DMS 273 treated with DMSO at 0.1 percent for 48 hours (cell line): ENCODE results near the gene AKT1.
A peak's percentile ranks its signal among the peaks of the same experiment; 100 is the strongest.
"Not testable (repeated sequence)": the region's sequence is repeated elsewhere in the genome, so short reads cannot be mapped to it uniquely, and the experiment has no call there.

Experiments
- DNase-seq: peaks from one replicate; lab custom pipeline; 2025; lab: John Stamatoyannopoulos, UW

Gene AKT1

DNA sequence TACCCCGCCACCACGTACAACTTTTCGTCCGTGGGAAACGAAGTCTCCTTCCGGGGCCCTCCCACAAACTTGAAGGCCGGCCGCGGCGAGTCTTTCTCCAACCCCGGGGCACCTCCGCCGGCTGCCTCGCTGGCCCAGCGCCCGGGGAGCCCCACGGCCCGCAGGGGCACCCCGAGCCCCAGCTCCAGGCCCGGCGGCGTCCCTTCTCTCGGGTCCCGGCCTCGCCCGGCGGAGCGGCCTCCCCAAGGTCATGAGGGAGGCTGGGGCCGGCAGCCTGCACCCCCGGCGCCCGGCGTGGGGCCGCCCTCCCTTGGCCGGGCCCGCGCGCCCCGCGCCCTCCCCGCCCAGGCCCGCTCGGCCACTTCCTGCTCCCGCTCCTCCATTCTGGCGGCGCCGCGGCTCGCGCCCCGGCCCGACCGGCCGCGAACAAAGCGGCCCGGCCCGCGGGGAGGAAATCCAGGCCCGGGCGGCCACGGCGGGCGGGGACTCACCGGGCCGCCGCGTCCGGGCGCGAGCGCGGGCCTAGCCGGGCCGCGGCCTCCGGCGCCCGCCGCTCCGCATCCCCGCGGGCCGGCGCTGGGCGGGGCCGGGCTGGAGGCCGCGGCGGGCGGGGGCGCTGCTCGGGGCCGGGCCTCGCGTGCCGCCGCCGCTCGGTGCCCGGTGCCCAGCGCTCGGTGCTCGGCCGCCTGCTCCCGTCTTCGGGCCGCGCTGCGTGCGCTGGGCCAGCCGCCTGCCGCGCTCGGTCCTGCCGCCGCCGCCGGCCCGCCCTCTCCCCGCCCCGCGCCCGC is at the start of gene AKT1:
AKT1 (minus strand) TSS at position 756 of the 788 bp plus-strand sequence. CDS start 3,105 bp downstream, outside the sequence.
- DNase-seq, result no peak

DNA sequence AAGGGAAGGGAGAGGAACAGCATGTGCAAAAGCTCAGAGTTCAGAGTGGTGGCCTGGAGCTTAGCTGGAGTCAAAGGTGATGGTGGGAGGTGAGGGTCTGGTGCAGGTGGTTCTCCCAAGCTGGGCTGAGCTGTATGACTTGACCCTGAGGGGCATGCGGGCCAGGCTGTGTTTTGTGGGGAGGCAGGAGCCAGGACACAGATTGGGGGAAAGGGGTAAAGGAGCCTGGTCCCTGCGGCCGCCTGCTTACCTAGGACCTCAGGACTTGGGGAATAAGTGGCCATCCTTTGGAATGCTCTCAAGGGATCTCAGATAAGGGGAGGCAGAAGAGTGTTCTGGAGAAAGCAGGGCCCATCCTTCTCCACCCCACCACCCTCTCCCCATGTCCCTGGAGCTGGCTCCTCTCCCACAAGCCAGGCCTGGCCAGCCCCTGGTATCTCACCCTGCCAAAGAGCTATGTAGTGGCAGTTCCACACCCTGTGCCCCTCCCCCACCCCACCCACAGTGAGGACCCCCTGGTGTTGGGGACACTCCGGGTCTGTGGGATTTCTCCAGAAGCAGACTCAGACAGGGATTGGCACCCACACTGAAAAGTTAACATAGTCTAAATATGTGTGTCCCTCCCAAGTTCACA is 49.6 kb upstream of the AKT1 start:
- no peak for DNase-seq

DNA sequence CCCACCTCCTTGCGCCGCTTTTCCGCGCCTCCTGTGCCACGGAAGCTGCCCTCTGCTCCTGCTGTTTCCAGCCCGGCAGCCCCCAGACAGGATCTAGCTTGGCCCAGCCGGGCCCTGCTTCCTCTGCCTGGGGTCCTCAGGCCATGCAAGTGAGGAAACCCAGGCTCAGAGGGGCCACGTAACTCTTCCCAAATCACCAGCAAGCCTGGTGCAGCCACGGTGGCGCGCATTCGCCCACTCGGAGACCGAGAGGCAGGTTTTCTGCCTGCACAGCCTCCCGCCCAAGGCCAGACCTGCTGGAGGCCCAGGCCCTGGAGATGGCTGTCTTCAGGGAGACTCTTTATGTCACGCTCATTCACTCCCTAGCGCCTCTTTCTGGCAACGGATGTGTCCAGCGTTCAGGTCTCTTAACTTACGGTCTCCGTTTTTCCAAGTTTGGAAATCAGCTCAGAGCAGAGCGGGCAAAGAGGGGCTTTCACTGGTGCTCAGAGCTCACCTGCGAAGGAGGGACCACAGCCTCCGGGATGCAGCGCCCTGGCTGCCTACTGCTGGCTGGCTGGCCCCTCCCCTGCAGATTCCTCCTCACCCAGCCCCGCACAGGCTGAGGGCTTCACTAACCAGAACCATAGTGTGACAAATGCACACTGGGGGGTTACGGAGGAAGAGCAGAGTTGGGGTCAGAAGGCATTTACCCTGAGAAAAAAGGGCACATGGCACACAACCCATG is 48.9 kb upstream of the AKT1 start:
- no peak for DNase-seq

DNA sequence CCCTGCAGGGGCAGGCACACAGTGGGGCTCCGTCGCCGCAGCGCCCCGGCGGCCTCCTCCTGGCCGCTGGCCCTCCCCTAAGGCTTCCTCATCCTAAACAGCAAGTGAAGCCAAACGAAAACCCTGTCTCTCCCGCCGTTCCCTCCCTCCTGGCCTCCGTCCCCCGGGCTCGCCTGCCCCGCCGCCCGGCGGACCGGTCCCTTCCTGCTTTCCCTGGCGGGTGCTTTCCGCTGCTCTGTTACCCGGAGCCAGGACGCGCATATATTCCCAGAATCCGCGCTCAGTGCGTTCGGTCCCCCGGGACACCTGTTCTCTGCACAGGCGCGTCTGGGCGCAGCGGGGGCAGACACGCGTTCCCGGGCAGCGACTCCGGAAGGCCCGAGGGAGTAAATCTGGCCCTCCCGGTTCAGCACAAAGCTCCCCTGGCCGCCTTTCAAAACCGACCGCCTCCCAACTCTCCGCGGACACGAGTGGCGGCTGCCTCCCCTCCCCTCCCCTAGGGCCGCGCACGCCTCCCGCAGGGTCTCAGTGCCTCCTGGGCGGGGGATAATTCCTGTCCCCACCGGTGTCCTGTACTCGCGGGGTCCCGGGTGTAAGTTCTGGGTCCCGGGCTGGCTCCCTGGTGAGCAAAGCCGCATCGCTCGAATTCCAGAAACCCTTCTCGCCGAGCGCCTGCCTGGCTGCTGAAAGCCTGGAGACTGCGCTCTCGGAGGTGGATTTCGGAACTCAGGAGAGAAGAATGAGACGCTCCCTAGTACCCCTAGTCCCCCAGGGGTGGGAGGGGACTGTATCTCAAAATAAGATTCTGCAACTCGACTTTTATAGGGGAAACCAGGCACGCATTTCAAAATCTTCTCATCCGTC is 48.1 kb upstream of the AKT1 start:
- no peak for DNase-seq

DNA sequence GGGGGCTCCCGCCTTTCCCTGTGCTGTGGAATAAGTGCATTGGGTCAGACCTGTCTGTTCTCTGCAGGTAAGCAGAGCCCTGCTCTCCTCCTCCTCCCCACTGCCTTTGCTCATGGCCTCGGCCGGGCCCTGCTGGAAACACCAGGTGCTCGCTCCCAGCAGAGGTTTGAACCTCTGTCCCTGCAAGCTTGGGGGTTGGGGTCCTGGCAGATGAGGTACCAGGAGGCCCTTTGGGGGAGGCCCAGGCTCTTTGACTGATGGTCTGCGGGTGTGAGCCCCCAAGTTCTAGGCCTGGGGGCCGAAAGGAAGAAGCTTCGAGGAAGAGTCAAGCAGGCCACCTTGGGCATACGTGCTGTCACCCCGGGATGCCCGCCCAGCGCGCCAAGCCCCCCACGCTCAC is 47.5 kb upstream of the AKT1 start:
- DNase-seq, result no peak

DNA sequence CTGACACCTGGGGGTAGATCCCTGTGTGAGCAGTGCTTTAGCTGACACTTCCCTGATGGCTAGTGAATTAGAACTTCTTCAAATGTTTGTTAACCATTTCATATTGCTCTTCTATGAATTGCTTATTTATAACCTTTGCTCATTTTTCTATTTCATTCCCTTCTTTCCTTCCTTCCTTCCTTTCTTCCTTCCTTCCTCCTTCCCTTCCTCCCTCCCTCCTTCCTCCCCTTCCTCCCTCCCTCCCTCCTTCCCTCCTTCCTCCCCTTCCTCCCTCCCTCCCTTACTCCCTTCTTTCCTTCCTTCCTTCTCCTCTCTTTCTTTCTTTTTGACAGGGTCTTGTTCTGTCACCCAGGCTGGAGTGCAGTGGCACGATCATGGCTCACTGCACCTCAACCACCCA is 46.2 kb upstream of the AKT1 start:
- no peak for DNase-seq

DNA sequence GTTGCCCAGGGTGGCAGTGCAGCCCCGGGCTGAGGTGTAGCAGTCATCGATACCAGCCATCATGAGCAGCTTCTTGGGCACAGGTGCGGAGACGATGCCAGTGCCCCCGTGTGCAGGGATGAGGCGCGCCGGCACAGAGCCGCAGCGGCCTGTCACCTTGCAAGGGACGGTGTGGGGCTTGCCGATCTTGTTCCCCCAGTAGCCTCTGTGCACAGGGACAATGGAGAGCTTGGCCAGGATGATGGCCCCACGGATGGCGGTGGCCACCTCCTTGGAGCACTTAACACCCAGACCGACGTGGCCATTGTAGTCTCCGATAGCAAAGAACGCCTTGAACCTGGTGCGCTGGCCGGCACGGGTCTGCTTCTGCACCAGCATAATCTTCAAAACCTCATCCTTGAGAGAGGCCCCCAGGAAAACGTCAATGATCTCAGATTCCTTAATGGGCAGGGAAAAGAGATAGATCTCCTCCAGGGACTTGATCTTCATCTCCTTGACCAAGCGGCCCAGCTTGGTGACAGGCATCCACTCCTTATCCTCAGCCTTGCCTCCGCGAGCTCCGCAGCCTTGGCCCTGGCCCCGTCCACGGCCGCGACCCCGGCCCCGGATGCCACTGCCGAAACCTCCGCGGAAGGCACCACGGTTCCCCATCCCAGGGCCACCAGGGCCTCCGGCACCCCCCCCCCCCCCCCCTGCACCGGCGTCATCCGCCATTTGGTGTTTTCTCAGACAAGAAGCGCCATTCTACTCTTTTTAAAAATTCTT is 40.8 kb upstream of the AKT1 start:
- DNase-seq, result not testable (repeated sequence)

DNA sequence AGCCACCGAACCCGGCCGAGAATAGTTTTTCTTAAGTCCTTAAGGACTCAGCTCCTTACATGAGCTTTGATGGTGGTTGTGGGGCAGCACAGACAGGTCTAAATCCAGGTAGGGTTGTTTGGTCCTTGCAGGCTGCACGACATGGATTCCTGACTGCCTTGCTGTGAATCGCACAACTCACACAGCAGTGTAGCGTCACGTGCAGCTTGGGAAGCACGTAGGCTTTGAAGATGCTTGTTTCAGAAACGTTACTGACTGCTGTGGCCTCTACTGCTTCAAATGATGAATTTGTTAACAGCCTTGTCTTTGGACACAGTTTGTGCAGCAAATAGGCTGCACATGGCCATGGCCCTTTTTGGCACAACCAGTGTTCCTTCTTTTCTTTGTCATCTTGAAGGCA is 35.2 kb upstream of the AKT1 start:
- DNase-seq, result no peak

DNA sequence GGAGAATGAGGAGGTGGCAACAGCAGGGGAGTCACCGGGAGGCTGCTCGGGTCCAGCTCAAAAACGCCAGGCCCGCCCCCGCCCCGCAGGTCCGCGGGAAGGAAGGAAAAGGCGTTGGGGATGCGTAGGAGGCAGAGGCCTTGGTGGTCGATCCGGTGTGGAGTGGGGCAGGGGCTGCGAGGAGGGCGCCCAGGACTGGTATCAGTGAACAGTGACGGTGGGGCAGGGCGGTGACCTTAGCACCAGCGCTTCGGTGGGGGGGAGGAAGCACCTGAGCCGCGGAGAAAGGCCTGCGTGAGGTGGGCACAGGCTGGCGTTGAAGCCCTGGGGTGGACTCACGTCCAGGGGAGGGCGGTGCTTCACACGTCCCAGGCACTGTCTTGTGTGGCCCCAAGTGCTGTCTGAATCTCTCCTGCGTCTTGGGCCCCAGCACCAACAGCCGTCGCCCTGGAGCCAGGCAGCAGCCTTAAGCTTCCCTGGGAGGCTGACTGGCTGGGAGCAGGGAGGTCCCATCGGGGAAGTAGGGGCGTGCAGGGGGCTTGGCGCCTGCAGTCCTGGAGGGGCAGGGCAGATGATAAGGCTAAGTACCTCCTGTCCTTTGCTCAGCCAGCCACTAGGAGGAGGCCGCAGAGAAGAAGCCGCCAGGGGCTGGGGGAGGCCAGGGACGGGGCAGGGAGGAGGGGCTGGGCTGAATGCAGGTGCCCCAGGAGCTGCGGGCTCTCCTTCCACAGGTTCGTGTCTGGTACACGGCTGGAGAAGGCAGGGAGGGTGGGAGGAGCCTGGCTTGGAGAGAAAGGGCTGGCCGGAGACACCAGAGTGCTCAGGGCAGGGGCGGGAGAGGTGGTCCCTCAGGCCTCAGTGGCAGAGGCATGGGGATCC is 31.9 kb upstream of the AKT1 start:
- DNase-seq, result peak; percentile 32

DNA sequence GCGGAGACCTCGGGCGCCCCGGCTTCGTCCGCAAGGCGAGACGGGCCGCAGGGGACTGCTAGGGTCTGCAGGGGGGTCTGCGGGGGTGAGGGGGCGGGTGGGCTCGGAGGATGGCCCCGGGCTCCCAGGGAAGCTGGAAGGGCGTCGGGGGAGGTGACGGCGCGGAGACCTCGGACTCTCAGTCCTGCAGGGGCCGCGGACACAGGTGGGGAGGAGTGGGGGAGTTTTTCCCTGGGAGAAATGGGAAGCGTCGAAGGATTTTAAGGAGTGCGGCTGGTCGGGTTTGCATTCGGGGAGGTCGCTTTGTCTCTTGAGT is 31.3 kb upstream of the AKT1 start:
- DNase-seq, result no peak

DNA sequence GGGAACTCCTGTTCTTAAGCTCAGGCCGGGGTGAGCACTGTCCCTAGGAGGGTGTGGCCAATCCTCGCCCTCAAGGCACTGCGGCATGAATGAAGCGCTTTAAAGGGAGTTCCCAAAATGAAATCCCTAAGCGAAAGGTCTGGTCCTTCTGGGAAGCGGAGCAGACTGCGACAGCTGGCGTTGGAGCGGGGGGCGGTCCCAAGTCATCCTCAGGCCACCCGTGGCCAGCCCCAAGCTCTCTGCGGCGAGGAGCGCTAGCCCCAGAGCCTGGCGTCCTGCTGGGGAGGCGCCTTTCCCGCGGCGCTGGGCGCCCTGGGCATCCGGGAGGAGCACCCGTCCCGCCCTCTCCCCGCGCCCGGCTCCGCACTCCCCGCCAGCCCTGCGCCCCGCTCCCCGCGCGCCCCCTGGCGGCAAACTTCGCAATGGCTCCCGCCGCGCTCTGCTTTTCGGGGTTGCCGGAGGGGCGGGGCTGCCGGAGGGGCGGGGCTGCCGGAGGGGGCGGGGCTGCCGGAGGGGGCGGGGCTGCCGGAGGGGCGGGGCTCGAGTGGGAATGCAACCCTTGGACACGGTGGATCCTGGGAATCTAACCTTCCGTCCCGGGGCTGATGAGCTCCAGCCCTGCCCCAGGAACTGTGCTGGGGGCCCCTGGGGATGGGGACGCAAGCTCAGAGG is 30.8 kb upstream of the AKT1 start:
- peak; percentile 63 for DNase-seq

DNA sequence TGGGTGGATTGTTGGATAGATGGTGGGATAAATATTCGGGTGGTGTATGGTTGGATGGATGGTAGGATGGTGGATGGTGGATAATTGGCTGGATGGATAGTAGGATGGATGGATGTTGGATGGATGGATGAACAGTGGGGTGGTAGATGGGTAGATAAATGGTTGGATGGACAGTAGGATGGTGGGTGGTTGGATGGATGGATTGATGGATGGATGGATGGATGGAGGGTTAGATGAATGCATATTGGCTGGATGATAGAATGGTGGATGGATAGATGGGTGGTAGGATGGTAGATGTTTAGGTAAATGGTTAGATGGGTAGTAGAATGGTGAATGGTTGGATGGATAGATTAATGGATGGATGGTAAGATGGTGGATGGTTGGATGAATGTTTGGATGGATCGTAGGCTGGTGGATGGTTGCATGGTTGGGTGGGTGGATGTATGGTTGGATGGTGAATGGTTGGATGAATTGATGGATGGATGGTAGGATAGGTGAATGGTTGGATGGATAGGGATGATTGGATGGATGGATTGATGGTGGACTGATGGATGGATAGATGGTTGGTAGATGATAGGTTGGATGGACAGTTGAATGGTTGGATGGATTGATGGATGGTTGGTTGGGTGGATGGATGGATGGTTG is 28.9 kb upstream of the AKT1 start:
- DNase-seq, result no peak

DNA sequence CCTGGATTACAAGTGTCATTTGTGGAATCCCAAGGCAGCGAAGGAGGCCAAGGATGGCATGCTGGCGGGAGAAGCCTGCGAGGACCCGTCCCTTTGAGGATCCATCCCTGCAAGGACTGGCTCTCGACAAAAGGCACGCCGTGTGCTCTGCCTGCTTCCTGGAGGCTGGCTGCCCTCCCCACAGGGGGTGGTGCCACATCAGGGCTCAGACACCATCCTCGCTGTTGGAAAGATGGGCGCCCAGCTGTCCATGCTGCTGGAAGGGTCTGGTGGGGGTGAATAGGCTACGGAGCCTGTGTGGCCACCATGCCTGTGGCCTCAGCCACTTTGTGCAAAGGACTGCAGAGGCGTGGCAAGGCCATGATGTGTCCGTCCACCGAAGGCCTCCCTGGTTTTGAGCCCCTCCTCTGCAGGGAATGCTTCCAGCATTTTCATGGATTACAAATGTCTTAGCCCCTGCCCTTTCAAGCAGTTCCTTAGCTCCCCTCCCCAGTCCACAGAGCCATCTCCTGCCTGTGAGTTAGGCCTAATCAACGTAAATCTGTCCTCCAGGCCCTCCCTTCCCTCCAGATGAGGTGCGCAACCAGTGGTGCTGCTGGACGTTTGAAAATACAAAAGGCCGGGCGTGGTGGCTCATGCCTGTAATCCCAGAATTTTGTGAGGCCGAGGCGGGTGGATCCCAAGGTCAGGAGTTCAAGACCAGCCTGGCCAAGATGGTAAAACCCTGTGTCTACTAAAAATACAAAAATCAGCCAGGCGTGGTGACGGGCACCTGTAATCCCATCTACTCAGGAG is 27.5 kb upstream of the AKT1 start:
- no peak for DNase-seq

DNA sequence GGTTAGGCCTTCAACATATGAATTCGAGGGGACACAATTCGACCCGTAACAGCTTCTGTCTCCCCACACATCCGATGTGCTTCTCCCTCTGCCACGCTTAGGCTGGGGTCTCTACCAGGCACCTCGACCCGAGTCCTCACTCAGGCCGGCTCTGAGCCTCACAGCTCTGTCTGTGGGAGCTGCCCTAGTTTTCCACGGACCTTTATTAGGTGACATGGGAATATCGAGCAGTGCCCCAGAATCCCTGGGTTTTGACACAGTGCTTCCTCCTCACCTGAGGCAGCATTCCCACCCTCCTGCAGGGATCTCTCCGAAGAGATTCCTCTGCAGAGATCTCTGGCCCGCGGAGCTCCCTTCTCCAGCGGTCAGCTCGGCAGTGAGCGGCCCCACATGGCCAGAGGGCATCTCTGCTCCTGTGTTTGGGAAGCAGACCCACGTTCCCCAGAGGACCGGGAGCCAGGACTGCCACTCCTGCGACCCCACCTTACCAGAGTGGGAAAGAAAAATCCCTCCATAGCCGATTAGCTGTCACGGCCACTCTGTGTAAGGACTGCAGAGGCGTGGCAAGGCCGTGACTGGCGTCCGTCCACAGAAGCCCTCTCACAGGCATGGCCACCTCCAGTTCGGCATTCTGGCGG is 26.5 kb upstream of the AKT1 start:
- DNase-seq, result no peak

DNA sequence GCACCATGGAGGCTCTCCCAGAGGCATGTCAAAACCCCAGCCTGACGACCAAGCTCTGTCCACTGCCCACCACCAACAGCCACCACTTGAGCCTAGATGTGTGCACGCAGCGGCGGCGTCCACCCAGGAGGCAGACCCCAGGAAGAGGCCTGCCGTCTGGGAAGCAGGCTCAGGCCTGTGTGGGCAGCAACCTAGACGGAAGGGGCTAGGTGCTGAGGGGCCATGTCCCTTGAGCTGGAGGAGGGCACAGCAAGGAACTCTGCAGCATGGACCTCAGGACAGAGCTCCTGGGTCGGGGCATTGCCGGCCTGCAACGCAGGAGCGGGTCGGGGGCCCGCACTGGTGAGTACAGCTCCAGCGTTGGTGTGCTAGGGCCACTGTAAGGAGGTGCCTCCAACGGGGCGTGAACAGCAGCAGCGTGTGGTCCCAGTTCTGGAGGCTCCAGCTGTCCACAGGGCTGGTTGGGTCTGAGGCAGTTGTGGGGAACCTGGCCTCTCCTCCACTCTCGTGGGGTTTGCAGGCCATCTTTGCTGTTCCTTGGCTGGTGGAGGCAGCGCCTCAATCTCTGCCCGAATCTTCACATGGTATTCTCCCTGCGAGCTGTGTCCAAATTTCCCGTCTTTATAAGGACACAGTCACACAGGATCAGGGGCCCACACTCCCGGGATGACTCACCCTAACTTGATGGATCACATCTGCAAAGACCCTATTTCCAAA is 25.8 kb upstream of the AKT1 start:
- no peak for DNase-seq

DNA sequence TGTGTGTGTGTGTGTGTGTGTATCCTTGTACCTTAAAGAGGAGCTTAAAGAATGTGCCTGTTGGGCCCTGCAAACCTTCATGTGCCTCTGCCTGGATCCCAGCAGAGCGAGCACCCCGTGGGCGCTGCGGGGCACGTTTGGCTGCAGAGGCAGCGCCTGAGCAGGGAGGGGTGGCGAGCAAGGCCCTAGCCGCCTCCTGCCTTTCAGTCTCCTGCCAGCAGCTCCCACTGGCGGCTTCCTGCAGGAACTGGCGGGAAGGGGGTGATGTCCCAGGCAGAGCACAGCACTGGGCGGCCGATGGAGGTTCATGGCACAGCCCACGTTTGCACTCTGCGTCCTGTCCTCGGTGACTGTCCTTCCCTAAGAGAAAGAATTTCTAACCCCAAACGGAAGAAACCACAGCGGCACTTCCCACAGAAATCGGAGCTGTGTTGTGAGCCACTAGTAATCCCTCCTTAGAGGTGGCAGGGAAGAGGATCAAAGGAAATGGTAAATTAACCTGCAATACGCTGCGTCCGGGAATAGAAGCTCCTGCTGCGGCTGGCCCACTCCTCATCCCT is 25.2 kb upstream of the AKT1 start:
- DNase-seq, result peak; percentile 66

DNA sequence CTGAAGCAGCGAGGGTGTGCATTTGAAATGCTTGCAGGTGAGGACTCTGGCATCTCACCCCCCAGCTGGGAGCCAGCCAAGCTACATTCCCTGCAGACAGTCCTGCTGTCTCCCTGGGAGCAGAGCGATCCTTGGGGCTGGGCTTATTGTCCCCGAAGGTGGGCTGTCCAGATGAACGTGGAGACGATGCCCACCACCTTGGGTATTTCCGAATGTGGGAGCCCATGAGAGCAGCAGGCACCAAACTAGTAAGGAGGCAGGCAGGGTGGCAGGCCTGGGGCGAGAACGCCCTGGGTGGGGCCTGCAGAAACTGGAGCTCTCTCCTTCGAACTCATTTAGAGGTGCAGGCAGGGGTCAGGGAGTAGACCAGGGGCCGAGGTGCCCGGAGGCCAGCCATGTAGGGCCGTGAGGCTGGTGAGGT is 23.8 kb upstream of the AKT1 start:
- no peak for DNase-seq
